GM18867 (cell line): ENCODE measurements around the gene CCDC85A.

Experiments used
- ATAC-seq: cut with Tn5 transposase; IDR thresholded peaks from one replicate; pipeline ENCODE4 v1.9.1; 2021; ENCODE audit warnings: mild to moderate bottlenecking, moderate library complexity; ENCODE audit not compliant: unreplicated experiment

Gene CCDC85A

DNA sequence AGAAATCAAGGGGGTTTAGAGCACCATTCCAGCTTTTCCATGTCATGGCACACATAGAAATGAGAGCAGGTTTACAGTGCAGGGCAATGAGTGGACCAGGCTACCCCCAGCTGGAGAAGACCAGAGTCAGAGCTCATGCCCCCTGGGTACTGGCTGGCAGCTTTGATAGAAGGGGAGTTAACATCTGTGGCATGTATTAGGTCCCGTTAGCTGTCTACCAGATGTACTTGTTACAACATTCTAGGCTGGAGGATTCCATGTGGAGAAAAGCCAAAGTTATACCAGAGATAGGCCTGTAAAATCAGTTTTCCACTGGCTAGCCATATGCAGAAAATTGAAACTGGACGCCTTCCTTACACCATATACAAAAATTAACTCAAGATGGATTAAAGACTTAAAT, 109.2 kb downstream of the CCDC85A start:
- no peak for ATAC-seq

DNA sequence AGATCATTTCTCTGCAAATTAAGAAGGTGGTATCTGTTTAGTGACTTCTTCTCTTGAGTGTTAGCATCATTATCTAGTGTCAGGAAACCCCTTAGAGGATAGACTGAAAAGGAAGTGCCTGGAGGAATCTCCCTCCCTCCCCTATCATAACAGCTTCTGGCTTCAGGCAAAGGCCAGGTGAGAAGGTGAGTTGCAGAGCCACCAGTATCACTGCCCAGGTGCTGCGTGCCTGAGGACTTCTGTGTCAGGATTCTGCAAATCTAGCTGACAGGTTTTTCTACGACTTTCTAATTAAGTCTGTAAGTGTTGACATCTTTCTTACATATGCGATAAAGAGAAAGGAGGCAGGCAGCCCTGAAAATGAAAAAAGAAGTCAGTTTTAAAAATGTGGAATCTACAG, 111.9 kb downstream of the CCDC85A start:
- no peak for ATAC-seq

GRCh38 chr2:56297671-56298070, 113.9 kb downstream of the CCDC85A start:
- no peak for ATAC-seq

GRCh38 chr2:56299171-56299691, 115.4 kb downstream of the CCDC85A start:
- ATAC-seq = no peak

- ATAC-seq = no peak
These were observed 125.9 kb downstream of the CCDC85A start for GRCh38 chr2:56309626-56310170.

GRCh38 chr2:56313500-56313921, 129.7 kb downstream of the CCDC85A start:
- no peak for ATAC-seq

DNA sequence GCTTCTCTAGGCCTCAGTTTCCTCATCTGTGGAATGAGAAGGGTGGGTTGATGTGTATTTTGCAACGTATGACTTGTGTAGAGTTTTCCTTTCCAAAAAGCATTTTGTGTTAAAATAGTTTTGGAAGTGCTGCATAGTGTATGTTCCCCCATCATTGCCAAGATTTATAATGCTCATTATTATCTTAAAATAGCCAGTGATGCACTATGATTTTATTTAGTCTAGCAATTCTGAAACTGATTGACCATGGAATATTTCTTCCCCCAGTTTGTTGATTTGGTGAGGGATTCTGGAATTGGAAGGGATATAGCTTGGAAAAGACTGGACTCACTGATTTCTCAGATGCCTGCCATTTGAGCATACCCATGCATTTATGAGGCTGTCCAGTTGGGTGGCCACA, 130.6 kb downstream of the CCDC85A start:
- no peak for ATAC-seq

- ATAC-seq = no peak
These were observed 131.0 kb downstream of the CCDC85A start for GRCh38 chr2:56314796-56315195.

DNA sequence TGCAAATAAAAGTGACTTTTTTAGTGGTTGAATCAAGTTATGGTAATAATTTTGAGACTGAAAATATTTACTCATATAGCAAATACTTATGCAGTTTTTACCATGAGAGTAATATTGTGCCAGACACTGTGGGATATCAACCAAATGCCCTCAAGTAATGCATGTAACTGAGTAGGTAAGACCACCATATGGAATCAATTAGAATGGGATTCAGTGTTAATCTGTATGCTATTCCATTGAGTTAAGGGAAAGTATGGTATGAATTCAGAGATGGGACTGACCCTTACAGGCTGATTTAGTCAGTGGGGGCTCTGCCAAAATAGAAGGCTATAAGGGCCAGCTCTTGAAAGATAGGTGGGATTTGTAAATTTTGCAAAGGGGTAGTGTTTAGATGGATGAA, 131.6 kb downstream of the CCDC85A start:
- no peak for ATAC-seq

DNA sequence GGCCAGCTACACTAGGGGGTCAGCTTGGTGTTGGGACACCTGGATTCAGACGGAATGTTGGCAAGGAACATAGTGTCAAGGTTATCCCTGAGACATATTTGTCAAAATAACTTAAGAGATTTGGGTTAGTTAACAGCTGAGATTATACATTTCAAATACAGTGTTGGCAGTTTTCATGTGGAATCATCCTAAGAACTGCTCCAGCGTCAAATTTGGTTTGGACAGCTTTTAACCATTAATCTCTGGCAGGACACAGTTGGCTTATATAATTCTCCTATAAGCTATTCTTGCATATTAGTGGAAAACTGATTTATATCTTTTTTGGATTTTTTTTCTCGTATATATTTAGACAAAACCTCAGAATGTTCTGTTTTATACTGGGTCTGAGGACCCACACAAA, 132.2 kb downstream of the CCDC85A start:
- ATAC-seq = no peak

GRCh38 chr2:56318147-56318546, 134.4 kb downstream of the CCDC85A start:
- no peak for ATAC-seq

DNA sequence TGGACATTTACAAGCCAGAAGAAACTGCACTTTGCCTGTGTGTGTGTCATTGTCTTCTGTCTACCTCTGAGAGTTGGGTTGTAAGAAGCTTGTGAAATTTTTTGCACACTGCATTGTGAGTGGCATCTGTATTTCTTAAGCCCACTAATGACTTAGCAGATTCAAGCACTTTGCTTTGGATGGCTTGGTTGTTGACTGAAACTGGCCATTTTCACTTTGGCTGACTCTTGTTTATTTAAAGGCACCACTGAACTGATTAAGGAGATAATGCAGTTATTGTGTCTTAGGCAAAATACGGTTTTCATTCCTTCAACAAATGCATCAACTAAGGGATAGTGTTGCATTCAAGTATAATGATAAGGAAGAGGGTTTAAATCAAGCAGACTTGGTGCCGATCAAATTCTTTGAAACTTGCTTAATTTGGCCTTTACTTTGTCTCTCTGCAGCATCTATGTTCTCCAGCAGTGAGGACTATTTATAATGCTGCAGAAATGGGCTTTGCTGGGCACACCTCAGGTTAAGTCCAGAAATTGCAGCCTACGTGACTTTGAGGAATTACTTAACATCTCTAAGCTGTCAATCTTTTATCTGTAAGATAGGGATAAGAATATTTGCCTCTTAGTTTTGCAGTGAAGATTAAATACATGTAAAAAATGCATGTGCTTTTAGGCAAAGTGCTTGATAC, 142.0 kb downstream of the CCDC85A start:
- no peak for ATAC-seq

DNA sequence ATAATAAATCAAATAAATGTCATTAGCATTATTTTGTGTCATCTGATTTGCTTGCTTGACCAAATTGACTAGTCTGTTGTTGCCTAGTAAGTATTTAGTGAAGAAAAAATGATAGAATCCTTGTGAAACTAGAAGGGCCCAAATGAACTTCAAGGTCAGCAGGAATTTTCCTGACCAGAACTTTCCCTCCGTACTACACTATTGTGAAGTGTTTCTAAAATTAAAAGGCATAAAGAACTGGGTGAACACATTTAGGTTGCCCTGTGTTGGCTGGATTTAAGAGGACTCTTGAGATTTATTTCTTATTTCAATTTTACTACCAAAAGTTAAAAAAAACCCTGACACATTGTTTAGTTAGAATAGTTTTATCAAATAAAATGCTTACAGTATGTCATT, 142.6 kb downstream of the CCDC85A start:
- ATAC-seq = no peak

DNA sequence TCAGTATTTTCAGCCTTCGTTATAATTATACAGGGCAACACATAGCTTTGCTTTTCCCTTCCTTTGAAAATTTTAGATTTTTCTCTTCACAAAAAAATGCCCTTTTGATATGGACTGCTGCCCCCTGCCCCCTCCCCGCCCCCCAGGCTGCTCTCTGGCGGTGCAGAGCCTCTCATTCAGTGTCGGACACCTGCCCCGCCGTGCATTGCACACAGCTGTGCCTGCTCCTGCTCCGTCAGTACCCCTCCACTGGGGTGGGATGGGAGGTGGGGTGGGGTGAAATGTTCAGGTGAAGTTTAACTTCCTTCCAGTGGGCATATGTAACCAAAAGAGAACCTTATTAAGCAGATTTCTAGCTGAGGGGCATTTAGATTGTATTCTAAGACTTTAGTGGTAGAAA, 148.0 kb downstream of the CCDC85A start:
- ATAC-seq = no peak

GRCh38 chr2:56333812-56334485, 150.2 kb downstream of the CCDC85A start:
- ATAC-seq = no peak

GRCh38 chr2:56334622-56335021, 150.8 kb downstream of the CCDC85A start:
- ATAC-seq = no peak

GRCh38 chr2:56335101-56335500, 151.3 kb downstream of the CCDC85A start:
- no peak for ATAC-seq

DNA sequence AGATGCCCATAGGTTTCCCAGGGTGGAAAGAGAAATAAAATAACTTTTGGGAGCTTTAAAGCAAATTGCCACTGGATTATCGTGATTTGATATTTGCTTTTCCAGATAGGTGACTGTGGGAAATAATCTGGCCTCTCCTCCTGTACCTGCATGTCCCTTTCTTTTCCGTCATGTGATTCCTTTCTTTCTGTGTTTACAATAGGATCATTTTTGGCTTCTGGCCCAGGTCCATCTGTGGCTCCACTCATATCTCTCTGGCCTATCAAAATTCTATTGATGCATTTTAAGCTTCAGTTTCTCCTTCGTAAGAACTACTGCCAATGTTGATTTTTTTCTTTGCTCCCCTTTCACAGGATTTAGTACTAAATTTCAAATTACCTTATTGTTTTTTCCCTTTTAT, 153.6 kb downstream of the CCDC85A start:
- no peak for ATAC-seq

DNA sequence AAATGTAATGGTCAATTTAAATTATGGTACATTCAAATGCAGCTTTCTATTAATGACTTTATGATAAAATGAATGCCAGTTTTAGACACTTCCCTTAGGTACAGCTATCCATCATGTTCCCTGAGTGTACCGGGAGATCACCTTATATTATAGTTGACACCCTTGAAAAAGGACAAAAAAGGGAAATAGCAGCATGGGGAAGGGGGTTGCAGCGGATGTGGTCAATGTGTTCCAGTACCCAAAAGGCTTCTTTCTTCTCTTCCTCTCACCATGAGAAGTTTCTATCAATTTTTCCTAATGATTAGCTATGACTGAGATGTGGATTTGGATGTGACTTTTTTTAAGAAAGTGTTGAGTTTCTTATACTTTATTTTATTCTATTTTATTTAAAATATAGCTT, 154.4 kb downstream of the CCDC85A start:
- no peak for ATAC-seq

DNA sequence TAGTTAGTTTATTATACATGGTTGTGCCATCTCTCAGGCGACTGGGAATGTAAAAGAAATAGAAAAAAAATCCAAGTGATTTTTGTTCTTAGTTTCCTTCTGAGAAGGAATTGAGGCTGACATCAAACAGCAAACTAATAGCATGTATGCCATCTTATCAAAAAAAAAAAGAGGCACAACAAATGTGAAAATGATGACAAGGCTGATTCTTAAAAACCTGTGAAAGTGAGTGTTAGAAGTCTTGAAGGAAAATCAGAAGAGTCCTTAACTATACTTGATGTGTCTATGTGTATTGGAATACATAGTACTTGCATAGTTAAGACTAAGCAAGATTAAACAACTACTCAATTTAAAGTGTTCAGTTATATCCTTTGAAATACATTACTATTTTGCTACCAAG, 161.0 kb downstream of the CCDC85A start:
- ATAC-seq = no peak

DNA sequence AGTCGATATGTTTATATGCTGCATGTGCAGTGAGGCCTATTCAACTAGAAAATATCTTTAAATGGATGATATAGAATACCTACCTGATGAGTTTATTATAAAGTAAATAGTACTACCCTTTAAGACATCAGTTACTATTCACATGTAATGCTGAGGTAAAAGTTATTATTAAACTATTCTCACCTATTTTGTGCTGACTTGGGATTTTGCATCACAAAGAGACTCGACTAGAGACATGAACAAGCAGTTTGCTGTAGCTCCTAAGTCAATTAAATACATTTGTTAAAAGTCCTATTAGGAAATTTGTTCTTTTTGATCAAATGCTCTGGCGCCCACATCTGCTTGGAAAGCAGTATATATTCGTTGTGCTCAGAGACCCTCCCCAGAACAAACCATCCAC, 164.1 kb downstream of the CCDC85A start:
- ATAC-seq = peak; percentile 5
